ENCODE measurements around the gene PPM1N. TPM values are rescaled to one million over a fixed set of nuclear protein-coding genes. Genes with fewer than 3 reads are reported as not detected.

Gene PPM1N
- total RNA-seq, 1 donor from 2014 or later = not detected

DNA sequence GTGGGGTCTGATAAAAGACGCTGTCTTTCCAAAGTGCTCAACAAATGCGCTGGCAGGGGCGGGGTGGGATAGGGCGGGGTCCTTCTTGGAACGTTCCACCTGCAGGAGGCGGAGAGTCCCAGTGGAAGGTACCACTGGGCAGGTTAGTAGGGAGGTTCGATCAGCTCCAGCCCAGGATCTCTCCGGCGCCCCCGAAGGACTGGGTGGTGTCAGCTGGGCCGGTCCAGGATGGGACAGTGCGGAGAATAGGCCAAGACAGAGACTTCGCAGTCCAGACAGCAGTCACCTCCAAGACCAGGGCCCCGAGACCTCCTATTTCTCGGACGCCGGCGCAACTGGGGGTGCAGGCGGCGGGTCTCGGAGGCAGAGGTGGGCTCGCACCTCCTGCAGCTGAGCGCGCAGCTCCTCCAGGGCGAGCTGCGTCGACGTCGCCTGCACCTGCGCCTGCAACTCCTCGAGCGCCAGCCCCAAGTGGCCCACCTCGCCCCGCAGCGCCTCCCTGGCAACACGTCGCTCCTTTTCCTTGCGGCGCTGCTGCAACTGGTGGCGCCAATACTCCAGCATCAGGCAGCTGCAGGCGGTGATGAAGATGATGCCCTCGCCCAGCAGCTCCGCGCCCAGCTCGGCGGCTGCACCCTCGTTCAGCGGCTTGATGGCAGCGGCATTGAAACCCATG lies 30.6 kb downstream of the PPM1N start:
- DNase-seq (ENCODE audit: low read depth in 2 of 2) = peak in 1 of 2 donors; percentile 11

- no peak for DNase-seq (ENCODE audit: low read depth in 2 of 2)
Measured at GRCh38 chr19:45529420-45529785, 31.2 kb downstream of the PPM1N start.

DNA sequence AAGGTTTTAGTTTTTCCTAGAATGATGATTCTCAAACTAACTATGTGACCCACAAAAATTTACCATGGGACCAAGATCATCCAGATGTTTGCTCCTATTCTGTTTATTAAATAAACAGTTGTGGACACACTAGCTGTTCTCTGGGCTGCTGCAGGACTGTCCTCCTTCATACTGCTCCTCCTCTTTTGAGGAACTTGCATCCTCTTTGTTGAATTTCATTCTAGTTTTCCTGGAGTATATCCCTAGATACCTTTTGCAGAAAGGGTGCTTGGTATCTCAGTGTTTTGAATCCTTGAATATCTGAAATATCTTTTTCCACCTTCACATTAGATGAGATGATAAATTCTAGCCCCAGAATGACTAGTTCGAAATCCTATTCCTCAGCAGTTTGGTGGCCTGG lies 33.1 kb downstream of the PPM1N start:
- no peak for DNase-seq (ENCODE audit: low read depth in 2 of 2)

DNA sequence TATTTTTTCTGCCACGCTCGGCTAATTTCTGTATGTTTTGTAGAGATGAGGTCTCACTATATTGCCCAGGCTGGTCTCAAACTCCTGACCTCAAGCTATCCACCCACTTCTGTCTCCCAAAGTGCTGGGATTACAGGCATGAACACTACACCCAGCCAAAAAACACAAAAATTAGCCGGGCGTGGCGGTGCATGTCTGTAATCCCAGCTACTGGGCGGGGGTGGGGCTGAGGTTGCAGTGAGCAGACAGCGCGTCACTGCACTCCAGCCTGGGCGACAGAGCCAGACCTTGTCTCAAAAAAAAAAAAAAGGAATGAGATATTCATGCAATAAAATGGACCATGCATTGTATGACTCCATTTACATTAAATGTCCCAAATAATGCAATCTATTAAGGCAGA lies 41.2 kb downstream of the PPM1N start:
- no peak for DNase-seq (ENCODE audit: low read depth in 2 of 2)

GRCh38 chr19:45542234-45542668 lies 44.0 kb downstream of the PPM1N start:
- no peak for DNase-seq (ENCODE audit: low read depth in 2 of 2)

DNA sequence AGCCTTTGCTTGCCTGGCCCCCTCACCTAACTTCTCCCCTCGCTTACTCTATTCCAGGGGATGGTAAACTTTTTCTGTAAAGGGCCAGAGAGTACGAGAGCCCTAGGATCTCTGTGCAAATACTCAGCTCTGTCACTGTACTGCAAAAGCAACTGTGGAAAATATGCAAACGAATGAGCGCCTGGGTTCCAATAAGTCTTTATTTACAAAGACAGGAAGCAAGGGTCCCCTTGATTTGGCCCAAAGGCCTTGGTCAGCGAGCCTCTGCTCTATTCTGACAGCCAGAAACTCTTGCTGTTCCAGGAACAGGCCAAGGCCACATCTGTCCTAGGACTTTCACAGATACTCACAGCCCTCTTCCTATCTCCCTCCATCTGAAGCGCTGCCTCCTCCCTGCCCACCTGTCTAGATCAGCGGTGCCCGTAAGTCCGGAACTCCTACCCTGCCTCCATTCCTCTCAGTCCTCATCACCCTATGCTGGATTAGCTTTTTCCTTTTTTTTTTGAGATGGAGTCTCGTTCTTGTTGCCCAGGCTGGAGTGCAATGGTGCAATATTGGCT lies 49.0 kb downstream of the PPM1N start:
- DNase-seq (ENCODE audit: low read depth in 2 of 2) = no peak

DNA sequence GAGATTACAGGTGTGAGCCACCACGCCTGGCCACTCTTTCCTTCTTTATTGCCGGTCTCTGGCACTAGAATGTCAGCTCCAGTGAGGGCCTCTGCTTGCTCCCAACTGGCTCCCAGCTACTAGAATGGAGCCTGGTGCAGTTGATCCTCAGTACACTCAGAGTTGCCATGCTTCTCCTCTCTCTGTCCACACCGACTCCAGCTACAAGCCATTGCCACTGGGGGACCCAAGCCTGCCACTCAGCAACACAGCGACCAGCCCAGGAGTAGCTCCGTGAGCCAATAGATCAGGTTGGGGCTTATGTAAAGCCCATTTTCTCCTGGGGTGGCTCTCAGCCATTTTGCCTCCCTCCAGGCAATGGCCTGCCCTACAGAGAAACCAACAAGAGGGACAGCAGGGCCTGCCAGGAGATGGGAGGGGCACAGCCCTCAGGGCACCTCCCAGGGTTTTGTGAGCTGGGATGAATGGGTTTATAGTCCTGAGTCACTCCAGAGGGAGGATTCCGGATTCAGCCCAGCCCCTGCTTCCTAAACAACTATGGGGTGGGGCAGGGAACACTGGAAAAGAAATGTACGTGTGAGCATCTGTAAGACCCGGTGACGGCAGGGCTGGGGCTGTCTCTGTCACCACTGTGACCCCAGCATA lies 49.8 kb downstream of the PPM1N start:
- peak; percentile 27 to 47 for DNase-seq (ENCODE audit: low read depth in 2 of 2)

Other genes with a start within 250 kb of the PPM1N start
- gene MARK4, start 247.2 kb upstream of the PPM1N start, total RNA-seq = 6.5 and 23.0 TPM in 2 replicates
- gene CKM, start 175.6 kb upstream of the PPM1N start, total RNA-seq = under 0.01 TPM in 2 replicates
- gene KLC3, start 157.7 kb upstream of the PPM1N start, total RNA-seq = 0.20 and 0.22 TPM in 2 replicates
- 13.9 and 19.4 TPM in 2 replicates for gene ERCC2, start 127.9 kb upstream of the PPM1N start, total RNA-seq
- gene PPP1R13L, start 93.4 kb upstream of the PPM1N start, total RNA-seq = 6.1 and 17.5 TPM in 2 replicates
- gene POLR1G, start 91.8 kb upstream of the PPM1N start, total RNA-seq = 4.6 and 11.3 TPM in 2 replicates
- gene ERCC1, start 74.5 kb upstream of the PPM1N start, total RNA-seq = 49.0 and 51.2 TPM in 2 replicates
- 0.65 and 23.4 TPM in 2 replicates for gene FOSB, start 30.4 kb upstream of the PPM1N start, total RNA-seq
- gene RTN2, start 1.4 kb upstream of the PPM1N start, total RNA-seq = 5.0 and 5.6 TPM in 2 replicates
- 32.9 and 49.0 TPM in 2 replicates for gene VASP, start 9.0 kb downstream of the PPM1N start, total RNA-seq
- 3.1 and 5.4 TPM in 2 replicates for gene OPA3, start 86.4 kb downstream of the PPM1N start, total RNA-seq
- gene GPR4, start 103.8 kb downstream of the PPM1N start, total RNA-seq = 1.1 and 1.6 TPM in 2 replicates
- gene EML2, start 141.0 kb downstream of the PPM1N start, total RNA-seq = 8.9 and 15.1 TPM in 2 replicates
- gene GIPR, start 169.8 kb downstream of the PPM1N start, total RNA-seq = under 0.01 TPM in 2 replicates
- 331 and 391 TPM in 2 replicates for gene SNRPD2, start 193.5 kb downstream of the PPM1N start, total RNA-seq
- 5.9 and 7.7 TPM in 2 replicates for gene QPCTL, start 194.2 kb downstream of the PPM1N start, total RNA-seq
- gene FBXO46, start 232.5 kb downstream of the PPM1N start, total RNA-seq = 3.5 and 4.4 TPM in 2 replicates
- gene MEIOSIN, start 235.0 kb downstream of the PPM1N start, total RNA-seq = not detected in 2 replicates

All from lung microvascular endothelial cell (primary cell).